WTC11 (cell line): Measurements from ENCODE around the gene KDF1.

Experiments used
- CREB1 ChIP-seq: sonication (generic); formaldehyde crosslinking; IDR thresholded peaks from 2 replicates; pipeline ENCODE4 v1.8.0; 2023; ENCODE audit warnings: mild to moderate bottlenecking, missing genetic modification reagents
- ESRRA ChIP-seq: sonication (generic); formaldehyde crosslinking; IDR thresholded peaks from 2 replicates; pipeline ENCODE4 v1.8.1; 2022; ENCODE audit warnings: mild to moderate bottlenecking, missing genetic modification reagents, borderline replicate concordance
- FOXJ3 ChIP-seq: sonication (generic); formaldehyde crosslinking; IDR thresholded peaks from 2 replicates; pipeline ENCODE4 v1.9.0; 2021; ENCODE audit warnings: missing genetic modification reagents, mild to moderate bottlenecking, borderline replicate concordance
- NFYB ChIP-seq: sonication (generic); formaldehyde crosslinking; conservative IDR thresholded peaks from 2 replicates; pipeline ENCODE4 v1.8.0; 2022; ENCODE audit warnings: low read depth, missing genetic modification reagents
- SP1 ChIP-seq: sonication (generic); formaldehyde crosslinking; conservative IDR thresholded peaks from 2 replicates; pipeline ENCODE4 v1.8.1; 2022; ENCODE audit warnings: missing genetic modification reagents
- ZNF263 ChIP-seq: sonication (generic); formaldehyde crosslinking; IDR thresholded peaks from 2 replicates; pipeline ENCODE4 v1.8.1; 2022; ENCODE audit warnings: low read depth, mild to moderate bottlenecking, moderate library complexity, missing genetic modification reagents
- TF ChIP-seq, protein P1 (sequence below): fragments of 200-600 bp; IDR thresholded peaks from 2 replicates; pipeline ENCODE4 v1.8.0; 2022; ENCODE audit warnings: antibody characterized with exemption
- TF ChIP-seq, protein P2 (sequence below): sonication (generic); formaldehyde crosslinking; IDR thresholded peaks from 2 replicates; pipeline ENCODE4 v1.8.0; 2022; ENCODE audit warnings: mild to moderate bottlenecking, missing genetic modification reagents
- TF ChIP-seq, protein P3 (sequence below): sonication (generic); formaldehyde crosslinking; IDR thresholded peaks from 2 replicates; pipeline ENCODE4 v1.8.1; 2023; ENCODE audit warnings: mild to moderate bottlenecking, missing genetic modification reagents, moderate library complexity

DNA sequence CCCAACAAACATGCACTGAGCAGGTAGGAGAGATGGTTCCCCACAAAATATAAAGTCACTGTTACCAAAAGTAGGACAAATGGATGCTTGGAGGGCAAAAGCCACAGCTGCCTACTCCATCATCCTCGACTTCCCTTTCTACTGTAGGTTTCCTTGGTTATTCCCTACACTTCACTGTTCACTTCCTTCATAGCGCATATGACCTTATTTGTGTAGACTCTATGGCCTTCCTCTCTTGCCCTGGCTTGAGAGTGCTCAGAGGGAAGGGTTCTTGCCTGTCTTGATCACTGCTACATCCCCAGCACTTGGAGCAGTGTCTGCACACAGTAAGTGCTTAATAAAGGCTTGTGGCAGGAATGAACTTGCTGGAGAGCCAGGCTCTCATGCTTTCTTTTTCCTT, 18.6 kb upstream of the KDF1 start:
- TF ChIP-seq, protein P1, sequence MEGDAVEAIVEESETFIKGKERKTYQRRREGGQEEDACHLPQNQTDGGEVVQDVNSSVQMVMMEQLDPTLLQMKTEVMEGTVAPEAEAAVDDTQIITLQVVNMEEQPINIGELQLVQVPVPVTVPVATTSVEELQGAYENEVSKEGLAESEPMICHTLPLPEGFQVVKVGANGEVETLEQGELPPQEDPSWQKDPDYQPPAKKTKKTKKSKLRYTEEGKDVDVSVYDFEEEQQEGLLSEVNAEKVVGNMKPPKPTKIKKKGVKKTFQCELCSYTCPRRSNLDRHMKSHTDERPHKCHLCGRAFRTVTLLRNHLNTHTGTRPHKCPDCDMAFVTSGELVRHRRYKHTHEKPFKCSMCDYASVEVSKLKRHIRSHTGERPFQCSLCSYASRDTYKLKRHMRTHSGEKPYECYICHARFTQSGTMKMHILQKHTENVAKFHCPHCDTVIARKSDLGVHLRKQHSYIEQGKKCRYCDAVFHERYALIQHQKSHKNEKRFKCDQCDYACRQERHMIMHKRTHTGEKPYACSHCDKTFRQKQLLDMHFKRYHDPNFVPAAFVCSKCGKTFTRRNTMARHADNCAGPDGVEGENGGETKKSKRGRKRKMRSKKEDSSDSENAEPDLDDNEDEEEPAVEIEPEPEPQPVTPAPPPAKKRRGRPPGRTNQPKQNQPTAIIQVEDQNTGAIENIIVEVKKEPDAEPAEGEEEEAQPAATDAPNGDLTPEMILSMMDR: no peak
- TF ChIP-seq ZNF263 (CRISPR knock-in tag) (no peak), SP1 (no peak), FOXJ3 (CRISPR knock-in tag) (no peak), CREB1 (CRISPR knock-in tag) (no peak), ESRRA (CRISPR knock-in tag) (no peak), NFYB (CRISPR knock-in tag) (no peak)
- TF ChIP-seq, protein P2, sequence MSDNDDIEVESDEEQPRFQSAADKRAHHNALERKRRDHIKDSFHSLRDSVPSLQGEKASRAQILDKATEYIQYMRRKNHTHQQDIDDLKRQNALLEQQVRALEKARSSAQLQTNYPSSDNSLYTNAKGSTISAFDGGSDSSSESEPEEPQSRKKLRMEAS (CRISPR knock-in tag): no peak
- TF ChIP-seq, protein P3, sequence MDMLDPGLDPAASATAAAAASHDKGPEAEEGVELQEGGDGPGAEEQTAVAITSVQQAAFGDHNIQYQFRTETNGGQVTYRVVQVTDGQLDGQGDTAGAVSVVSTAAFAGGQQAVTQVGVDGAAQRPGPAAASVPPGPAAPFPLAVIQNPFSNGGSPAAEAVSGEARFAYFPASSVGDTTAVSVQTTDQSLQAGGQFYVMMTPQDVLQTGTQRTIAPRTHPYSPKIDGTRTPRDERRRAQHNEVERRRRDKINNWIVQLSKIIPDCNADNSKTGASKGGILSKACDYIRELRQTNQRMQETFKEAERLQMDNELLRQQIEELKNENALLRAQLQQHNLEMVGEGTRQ (CRISPR knock-in tag): no peak
